ENCODE data around the gene WDR18.
A peak's percentile ranks its signal among the peaks of the same experiment; 100 is the strongest.

WDR18 gene

GRCh38 chr19:1041835-1042685 is 57.9 kb downstream of the WDR18 start:
- H3K9me3 ChIP-seq, result no peaks in the 10 kb centered on the region
- H3K36me3 ChIP-seq, result peaks cover 78% of the 10 kb centered on the region
- H3K27me3 ChIP-seq, result no peaks in the 10 kb centered on the region
- H3K4me1 ChIP-seq (ENCODE audit: control insufficient read depth in 1 of 2, insufficient read depth in 1 of 2, low read depth in 1 of 2, low read length in 1 of 2), result peaks cover 42 to 49% of the 10 kb centered on the region in 2 experiments
- peak overlapping the region; percentile 100 for H3K27ac ChIP-seq
- peak overlapping the region; percentile 82 to 98 for H3K4me3 ChIP-seq (ENCODE audit: low read depth in 1 of 2, low read length in 1 of 2)
- no peak for TF ChIP-seq CTCF (IDR thresholded peaks at IDR 0.05)

DNA sequence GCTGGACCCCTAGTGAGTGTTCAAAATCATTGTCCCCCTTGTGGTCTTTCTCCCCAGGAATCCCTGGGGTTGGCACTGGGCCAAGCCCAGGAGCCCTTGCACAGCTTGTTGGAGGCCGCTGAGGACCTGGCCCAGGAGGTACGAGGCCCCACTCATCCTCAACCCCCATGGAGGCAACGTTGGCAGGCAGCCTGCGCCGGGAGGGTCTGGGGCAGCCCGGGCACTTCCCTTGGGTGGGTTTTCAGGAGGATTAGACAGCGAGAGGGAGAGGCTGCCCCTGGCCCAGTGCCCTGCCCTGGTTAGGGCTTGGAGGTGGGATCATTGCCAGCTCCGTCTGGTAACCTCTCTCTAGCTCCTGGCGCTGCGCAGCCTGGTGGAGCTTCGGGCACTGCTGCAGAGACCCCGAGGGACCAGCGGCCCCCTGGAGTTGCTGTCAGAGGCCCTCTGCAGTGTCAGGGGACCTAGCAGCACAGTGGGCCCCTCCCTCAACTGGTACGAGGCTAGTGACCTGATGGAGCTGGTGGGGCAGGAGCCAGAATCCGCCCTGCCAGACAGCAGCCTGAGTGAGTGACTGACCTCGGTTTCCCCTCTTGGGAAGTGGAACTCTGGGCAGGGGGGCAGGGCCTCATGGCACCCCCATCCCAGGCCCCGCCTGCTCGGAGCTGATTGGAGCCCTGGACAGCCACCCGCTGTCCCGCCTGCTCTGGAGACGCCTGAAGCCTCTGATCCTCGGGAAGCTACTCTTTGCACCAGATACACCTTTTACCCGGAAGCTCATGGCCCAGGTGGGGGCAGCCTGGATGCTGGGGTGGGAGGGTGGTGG is 58.8 kb downstream of the WDR18 start:
- TF ChIP-seq CTCF (IDR thresholded peaks at IDR 0.05), result no peak
- Histone ChIP-seq H3K27me3 (no peaks in the 10 kb centered on the region), H3K4me3 (ENCODE audit: low read depth in 1 of 2, low read length in 1 of 2) (no peak overlapping the region), H3K36me3 (peaks cover 80% of the 10 kb centered on the region), H3K4me1 (ENCODE audit: control insufficient read depth in 1 of 2, insufficient read depth in 1 of 2, low read depth in 1 of 2, low read length in 1 of 2) (peaks cover 34 to 41% of the 10 kb centered on the region in 2 experiments), H3K9me3 (no peaks in the 10 kb centered on the region), H3K27ac (peak overlapping the region; percentile 23)

Measured in neutrophil (primary cell).